ENCODE results near the gene SEL1L2. TPM values are rescaled to one million over a fixed set of nuclear protein-coding genes. Genes with fewer than 3 reads are reported as not detected.

Gene SEL1L2
- total and polyA plus RNA-seq, 7 donors, result 0.16 to 3.3 TPM; not detected in 5

DNA sequence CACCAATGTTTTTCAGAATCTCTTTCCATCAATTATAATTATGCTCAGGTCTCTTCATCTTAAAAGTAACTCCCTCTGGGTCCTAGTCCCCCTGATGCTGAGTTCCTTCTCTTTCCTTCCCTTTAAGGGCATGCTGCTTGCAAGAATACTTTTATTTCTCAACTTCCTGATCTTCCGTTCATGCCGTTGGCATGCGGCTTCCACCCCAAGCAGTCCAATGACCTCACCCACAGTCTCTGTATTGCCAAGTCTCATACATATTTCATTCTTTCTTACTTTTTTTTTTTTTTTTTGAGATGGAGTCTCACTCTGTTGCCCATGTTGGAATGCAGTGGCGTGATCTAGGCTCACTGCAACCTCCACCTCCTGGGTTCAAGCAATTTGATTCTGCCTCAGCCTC lies 122.1 kb downstream of the SEL1L2 start:
- H3K27ac ChIP-seq, result peak overlapping the region; percentile 75 to 83 (median 82)
- no peaks in the 10 kb centered on the region for H3K36me3 ChIP-seq
- WGBS, 2 donors, result 59 to 81% methylated on average over 4 of the region's 4 CpGs

DNA sequence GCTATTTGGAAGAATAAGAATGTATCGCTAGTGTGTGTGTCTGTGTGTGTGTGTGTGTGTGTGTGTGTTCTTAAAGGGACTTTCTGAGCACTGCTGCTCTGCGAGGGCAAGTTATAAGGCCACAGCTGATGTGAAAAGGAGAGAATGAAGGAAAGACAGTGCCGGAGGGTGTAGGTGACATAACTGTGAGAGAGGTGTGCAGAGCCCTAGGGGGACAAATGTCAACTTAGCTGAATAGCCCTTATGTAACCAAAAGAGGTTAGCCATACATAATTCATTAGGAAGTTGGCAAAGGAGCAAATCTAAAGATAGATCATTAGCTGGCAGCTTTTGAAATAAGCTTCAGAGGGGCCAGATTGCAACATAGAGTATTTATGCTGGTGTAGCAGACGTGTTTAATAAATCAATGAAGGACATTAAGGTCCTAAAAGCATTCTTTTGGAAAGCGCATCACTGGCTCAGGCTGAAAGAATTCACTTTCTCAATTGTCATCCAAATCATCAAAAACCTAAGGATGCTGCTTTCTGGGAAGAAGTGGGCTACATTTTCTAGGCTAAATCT lies 124.5 kb downstream of the SEL1L2 start:
- Histone ChIP-seq H3K4me3 (no peak overlapping the region), H3K4me1 (peaks cover 0 to 48% (median 41%) of the 10 kb centered on the region in 4 donors), H3K9me3 (no peaks in the 10 kb centered on the region), H3K27ac (peak overlapping the region; percentile 75 to 83 (median 82)), H3K36me3 (no peaks in the 10 kb centered on the region), H3K27me3 (no peaks in the 10 kb centered on the region)
- TF ChIP-seq POLR2A (IDR thresholded peaks at IDR 0.05) (no peak), EP300 (IDR thresholded peaks at IDR 0.05) (peak in 3 of 4 donors; percentile 61 to 76 (median 67)), POLR2AphosphoS5 (IDR thresholded peaks at IDR 0.05) (peak; percentile 70 to 86 (median 77))
- no peak for DNase-seq
- 51 to 60% methylated on average over 5 of the region's 5 CpGs for WGBS, 2 donors
- intact Hi-C loops (cut with DNase I), result loop anchor here (10.0 kb wide), 1 partner anchor 541 kb away; no protein-coding TSS in a partner anchor

More for the DNA sequence above, 122.1 kb downstream of the SEL1L2 start:
- DNase-seq, result no peak
- Histone ChIP-seq H3K4me3 (no peak overlapping the region), H3K4me1 (peaks cover 0 to 48% (median 41%) of the 10 kb centered on the region in 4 donors), H3K27me3 (no peaks in the 10 kb centered on the region), H3K9me3 (no peaks in the 10 kb centered on the region)
- intact Hi-C loops (cut with DNase I), result loop anchor here (10.0 kb wide), 1 partner anchor 544 kb away; no protein-coding TSS in a partner anchor
- no peak for TF ChIP-seq POLR2A (IDR thresholded peaks at IDR 0.05)

DNA sequence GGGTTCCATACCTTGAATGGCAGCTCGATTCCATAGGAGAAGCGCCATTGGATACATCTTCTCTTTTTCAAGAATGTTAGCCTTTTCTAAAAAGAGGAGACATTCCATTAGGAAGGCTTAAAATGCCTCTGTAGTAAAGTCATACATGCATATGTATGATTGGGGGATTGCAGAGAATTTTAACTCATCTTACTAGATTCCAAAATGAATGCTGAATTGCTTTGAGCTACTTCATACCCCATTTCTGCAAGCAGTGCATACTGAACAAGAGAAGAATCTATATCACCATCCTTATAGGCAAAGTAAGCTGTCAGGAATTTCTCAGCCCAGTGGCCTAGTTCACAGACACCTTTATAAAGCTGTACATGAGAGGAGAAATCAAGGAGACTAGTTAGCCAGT lies 125.3 kb downstream of the SEL1L2 start:
- no peaks in the 10 kb centered on the region for H3K9me3 ChIP-seq
- H3K36me3 ChIP-seq, result no peaks in the 10 kb centered on the region
- DNase-seq, result no peak
- peaks cover 0 to 44% (median 40%) of the 10 kb centered on the region in 4 donors for H3K4me1 ChIP-seq
- 86 to 88% methylated on average over 2 of the region's 2 CpGs for WGBS, 2 donors
- peak overlapping the region; percentile 75 to 83 (median 82) for H3K27ac ChIP-seq
- no peaks in the 10 kb centered on the region for H3K27me3 ChIP-seq
- intact Hi-C loops (cut with DNase I), result loop anchor here (10.0 kb wide), 1 partner anchor 540 kb away; no protein-coding TSS in a partner anchor
- no peak overlapping the region for H3K4me3 ChIP-seq
- no peak for TF ChIP-seq EP300 (IDR thresholded peaks at IDR 0.05)
- no peak for TF ChIP-seq CTCF (IDR thresholded peaks at IDR 0.05)
- TF ChIP-seq POLR2A (IDR thresholded peaks at IDR 0.05), result no peak

DNA sequence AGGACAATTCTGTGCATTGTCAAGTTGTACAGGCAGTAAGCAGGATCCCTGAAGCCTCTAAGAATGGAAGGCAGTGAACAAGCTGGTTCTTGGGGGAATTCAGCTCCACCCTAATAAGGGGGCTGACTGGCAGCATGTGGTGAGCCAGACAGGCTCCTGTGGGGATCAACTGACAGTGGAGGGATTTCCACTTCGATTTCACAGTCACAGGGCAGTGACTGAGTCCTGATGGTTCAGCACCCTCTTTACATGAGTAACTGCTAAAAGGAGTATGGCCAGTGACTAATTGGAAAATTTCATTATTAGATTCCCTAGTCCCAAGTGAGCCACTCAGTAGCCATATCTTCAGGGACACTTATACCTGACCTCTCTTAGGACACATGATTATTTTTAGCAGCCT lies 127.2 kb downstream of the SEL1L2 start:
- no peak for TF ChIP-seq CTCF (IDR thresholded peaks at IDR 0.05)
- no peak for TF ChIP-seq POLR2A (IDR thresholded peaks at IDR 0.05)
- no peak for TF ChIP-seq EP300 (IDR thresholded peaks at IDR 0.05)
- TF ChIP-seq POLR2AphosphoS5 (IDR thresholded peaks at IDR 0.05), result no peak
- H3K9me3 ChIP-seq, result no peaks in the 10 kb centered on the region
- peaks cover 0 to 35% (median 28%) of the 10 kb centered on the region in 4 donors for H3K4me1 ChIP-seq
- no peak overlapping the region for H3K4me3 ChIP-seq
- H3K36me3 ChIP-seq, result no peaks in the 10 kb centered on the region
- no peak overlapping the region for H3K27ac ChIP-seq
- no peaks in the 10 kb centered on the region for H3K27me3 ChIP-seq
- DNase-seq, result no peak
- intact Hi-C loops (cut with DNase I), result loop anchor here (10.0 kb wide), 1 partner anchor 538 kb away; no protein-coding TSS in a partner anchor
- WGBS, 2 donors, result 43 to 79% methylated on average over 1 of the region's 1 CpG

GRCh38 chr20:13862245-13862644 lies 128.2 kb downstream of the SEL1L2 start:
- H3K36me3 ChIP-seq, result no peaks in the 10 kb centered on the region
- no peak for DNase-seq
- H3K27ac ChIP-seq, result no peak overlapping the region
- TF ChIP-seq EP300 (IDR thresholded peaks at IDR 0.05), result no peak
- TF ChIP-seq CTCF (IDR thresholded peaks at IDR 0.05), result no peak
- TF ChIP-seq POLR2A (IDR thresholded peaks at IDR 0.05), result no peak
- TF ChIP-seq POLR2AphosphoS5 (IDR thresholded peaks at IDR 0.05), result no peak
- no peak overlapping the region for H3K4me3 ChIP-seq
- peaks cover 0 to 41% (median 28%) of the 10 kb centered on the region in 4 donors for H3K4me1 ChIP-seq
- no peaks in the 10 kb centered on the region for H3K27me3 ChIP-seq
- no peaks in the 10 kb centered on the region for H3K9me3 ChIP-seq
- intact Hi-C loops (cut with DNase I), result loop anchor here (10.0 kb wide), 1 partner anchor 537 kb away; no protein-coding TSS in a partner anchor
- 75 to 80% methylated on average over 2 of the region's 2 CpGs for whole genome bisulfite sequencing, 2 donors

Measured in sigmoid colon (tissue), 7 donors.